ENCODE data around the gene IFT81. TPM values are rescaled to one million over a fixed set of nuclear protein-coding genes. Genes with fewer than 3 reads are reported as not detected.

IFT81 gene
- total and polyA plus RNA-seq, 2 of the 13 experiments (the other 11 are each of a cell fraction or from before 2014, with no cell fraction given), result 4.2 to 13.0 TPM

DNA sequence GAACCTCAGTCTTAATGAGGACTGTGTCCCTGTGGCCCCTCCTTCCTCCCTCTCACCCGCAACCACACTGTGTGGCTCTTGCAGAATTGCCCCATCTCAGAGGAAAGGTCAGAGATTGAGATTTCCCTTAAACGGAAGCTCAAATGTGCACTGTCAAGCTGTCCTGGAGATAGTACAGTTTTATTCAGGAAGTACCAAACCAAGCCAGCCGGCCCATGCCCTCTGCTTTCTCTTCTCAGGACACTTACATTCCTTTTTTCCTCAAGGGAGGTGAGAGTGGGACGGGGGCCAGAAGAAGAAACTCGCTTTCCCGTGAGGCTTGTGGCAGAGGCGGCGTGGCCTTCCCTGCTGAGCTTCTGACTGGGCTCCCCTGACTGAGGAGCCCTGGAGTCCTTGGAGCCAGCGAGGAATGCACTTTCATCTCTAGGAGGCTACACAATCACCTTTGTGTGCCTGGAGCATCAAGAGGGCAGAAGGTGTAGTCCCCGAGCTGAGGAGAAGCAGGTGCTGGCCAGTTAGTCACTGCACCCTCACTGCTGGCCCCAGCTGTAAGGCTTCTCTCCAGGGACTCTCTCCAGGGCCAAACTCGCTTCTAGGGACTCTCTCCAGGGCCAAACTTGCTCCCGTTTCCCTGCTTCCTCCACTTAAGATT lies 132.7 kb downstream of the IFT81 start (continued):
- TF ChIP-seq EEA1 (CRISPR knock-in tag; IDR thresholded peaks at IDR 0.05; ENCODE audit: borderline replicate concordance), result no peak
- no peak for TF ChIP-seq MAFF (IDR thresholded peaks at IDR 0.05; ENCODE audit: low read depth, low read length)
- no peak for TF ChIP-seq CEBPB (IDR thresholded peaks at IDR 0.05; ENCODE audit: borderline replicate concordance, low read depth, low read length)
- TF ChIP-seq RCOR2 (CRISPR knock-in tag; IDR thresholded peaks at IDR 0.05), result 0 out of 2 replicates have a peak, but pooled peaks have one; percentile 42
- no peak for TF ChIP-seq ZNF891 (CRISPR knock-in tag; IDR thresholded peaks at IDR 0.05)
- no peak for TF ChIP-seq CBX5 (CRISPR knock-in tag; IDR thresholded peaks at IDR 0.05; ENCODE audit: borderline replicate concordance)
- no peak for TF ChIP-seq HIVEP1 (CRISPR knock-in tag; IDR thresholded peaks at IDR 0.05)
- peak; percentile 26; the same call in 1 of the 2 replicates for TF ChIP-seq ELF3 (CRISPR knock-in tag; IDR thresholded peaks at IDR 0.05)
- TF ChIP-seq KDM1A (CRISPR knock-in tag; IDR thresholded peaks at IDR 0.05), result no peak
- no peak for TF ChIP-seq ATAD3A (CRISPR knock-in tag; IDR thresholded peaks at IDR 0.05)
- peak; percentile 47; the same call in 1 of the 2 replicates for TF ChIP-seq ZKSCAN1 (IDR thresholded peaks at IDR 0.05; ENCODE audit: low read length)
- TF ChIP-seq ZZZ3 (CRISPR knock-in tag; IDR thresholded peaks at IDR 0.05; ENCODE audit: borderline replicate concordance), result no peak
- TF ChIP-seq RFXANK (CRISPR knock-in tag; IDR thresholded peaks at IDR 0.05), result no peak
- TF ChIP-seq ZNF24 (IDR thresholded peaks at IDR 0.05), result no peak
- no peak for TF ChIP-seq GPBP1L1 (CRISPR knock-in tag; IDR thresholded peaks at IDR 0.05)
- no peak for TF ChIP-seq NCOA5 (CRISPR knock-in tag; IDR thresholded peaks at IDR 0.05)
- TF ChIP-seq, protein P1, sequence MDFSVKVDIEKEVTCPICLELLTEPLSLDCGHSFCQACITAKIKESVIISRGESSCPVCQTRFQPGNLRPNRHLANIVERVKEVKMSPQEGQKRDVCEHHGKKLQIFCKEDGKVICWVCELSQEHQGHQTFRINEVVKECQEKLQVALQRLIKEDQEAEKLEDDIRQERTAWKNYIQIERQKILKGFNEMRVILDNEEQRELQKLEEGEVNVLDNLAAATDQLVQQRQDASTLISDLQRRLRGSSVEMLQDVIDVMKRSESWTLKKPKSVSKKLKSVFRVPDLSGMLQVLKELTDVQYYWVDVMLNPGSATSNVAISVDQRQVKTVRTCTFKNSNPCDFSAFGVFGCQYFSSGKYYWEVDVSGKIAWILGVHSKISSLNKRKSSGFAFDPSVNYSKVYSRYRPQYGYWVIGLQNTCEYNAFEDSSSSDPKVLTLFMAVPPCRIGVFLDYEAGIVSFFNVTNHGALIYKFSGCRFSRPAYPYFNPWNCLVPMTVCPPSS (IDR thresholded peaks at IDR 0.05), result no peak
- TF ChIP-seq ZNF263 (CRISPR knock-in tag; IDR thresholded peaks at IDR 0.05), result peak; percentile 25; the same call in 1 of the 2 replicates
- TF ChIP-seq PPARG (CRISPR knock-in tag; conservative IDR thresholded peaks at IDR 0.05), result peak; percentile 66; the same call in 1 of the 2 replicates
- TF ChIP-seq, protein P2, sequence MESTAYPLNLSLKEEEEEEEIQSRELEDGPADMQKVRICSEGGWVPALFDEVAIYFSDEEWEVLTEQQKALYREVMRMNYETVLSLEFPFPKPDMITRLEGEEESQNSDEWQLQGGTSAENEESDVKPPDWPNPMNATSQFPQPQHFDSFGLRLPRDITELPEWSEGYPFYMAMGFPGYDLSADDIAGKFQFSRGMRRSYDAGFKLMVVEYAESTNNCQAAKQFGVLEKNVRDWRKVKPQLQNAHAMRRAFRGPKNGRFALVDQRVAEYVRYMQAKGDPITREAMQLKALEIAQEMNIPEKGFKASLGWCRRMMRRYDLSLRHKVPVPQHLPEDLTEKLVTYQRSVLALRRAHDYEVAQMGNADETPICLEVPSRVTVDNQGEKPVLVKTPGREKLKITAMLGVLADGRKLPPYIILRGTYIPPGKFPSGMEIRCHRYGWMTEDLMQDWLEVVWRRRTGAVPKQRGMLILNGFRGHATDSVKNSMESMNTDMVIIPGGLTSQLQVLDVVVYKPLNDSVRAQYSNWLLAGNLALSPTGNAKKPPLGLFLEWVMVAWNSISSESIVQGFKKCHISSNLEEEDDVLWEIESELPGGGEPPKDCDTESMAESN (CRISPR knock-in tag; conservative IDR thresholded peaks at IDR 0.05), result 0 out of 2 replicates have a peak, but pooled peaks have one; percentile 23
- TF ChIP-seq ATF6 (CRISPR knock-in tag; conservative IDR thresholded peaks at IDR 0.05), result no peak
- peak; percentile 49; the same call in 1 of the 2 replicates for TF ChIP-seq TARDBP (CRISPR knock-in tag; IDR thresholded peaks at IDR 0.05)

Measured in HepG2 (cell line).